ENCODE measurements around the gene PDCL3.

The PDCL3 gene

DNA sequence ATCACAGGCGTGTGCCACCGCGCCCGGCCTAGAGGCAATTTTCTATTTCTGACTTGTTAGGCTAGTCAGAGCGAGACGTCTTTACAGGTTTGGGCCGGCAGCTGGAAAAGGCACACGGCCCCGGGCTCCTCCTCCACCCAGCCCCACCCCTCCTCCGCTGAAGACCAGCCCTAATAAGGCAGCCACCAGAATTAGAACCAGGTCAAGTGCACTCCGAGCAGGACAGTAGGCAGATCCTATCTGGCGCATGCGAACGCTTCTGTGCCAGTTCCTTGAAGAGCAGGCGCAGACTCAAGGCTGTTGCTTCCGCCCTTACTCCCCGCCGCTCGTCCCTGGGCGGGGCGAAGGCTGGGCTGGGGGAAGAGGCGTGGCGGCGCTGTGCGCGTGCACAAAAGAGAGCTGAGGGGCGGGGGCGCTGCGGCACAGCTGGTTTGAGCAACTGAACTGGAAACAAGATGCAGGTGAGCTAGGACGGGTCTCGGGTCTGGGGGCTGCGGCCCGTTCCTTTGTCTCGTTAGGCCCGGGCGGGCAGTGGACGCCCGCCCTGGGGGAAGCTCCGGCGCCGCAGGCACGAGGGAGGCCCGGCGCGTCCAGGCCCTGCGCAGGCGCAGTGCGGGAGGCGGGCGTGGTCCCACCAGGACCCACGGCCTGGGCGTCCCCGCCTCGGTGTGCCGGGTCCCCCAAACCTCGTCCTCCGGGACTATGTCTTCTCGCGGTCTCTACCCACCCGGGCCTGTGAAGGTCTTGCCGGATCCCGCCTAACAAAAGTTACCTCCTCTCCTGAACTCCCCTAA is at the start of gene PDCL3:
Gene PDCL3, plus strand, starts transcription at position 381 of the 794 bp plus-strand sequence. Its CDS starts 75 bp downstream, at position 456.
- Histone ChIP-seq H3K36me3 (ENCODE audit: low read depth) (peaks cover 10% of the 10 kb centered on the region), H3K9me3 (ENCODE audit: severe bottlenecking) (no peaks in the 10 kb centered on the region), H3K4me1 (ENCODE audit: insufficient read depth, poor library complexity, severe bottlenecking) (no peaks in the 10 kb centered on the region), H3K4me3 (ENCODE audit: severe bottlenecking) (peak within 1 kb of the TSS; percentile 58), H3K27me3 (ENCODE audit: insufficient read depth, poor library complexity, severe bottlenecking) (no peaks in the 10 kb centered on the region), H3K27ac (ENCODE audit: poor library complexity, severe bottlenecking) (peak within 1 kb of the TSS; percentile 65)
- peak; percentile 98 for DNase-seq (ENCODE audit: low spot score)
- peak; percentile 95 for ATAC-seq (ENCODE audit: low read depth)
- TF ChIP-seq, protein P1, sequence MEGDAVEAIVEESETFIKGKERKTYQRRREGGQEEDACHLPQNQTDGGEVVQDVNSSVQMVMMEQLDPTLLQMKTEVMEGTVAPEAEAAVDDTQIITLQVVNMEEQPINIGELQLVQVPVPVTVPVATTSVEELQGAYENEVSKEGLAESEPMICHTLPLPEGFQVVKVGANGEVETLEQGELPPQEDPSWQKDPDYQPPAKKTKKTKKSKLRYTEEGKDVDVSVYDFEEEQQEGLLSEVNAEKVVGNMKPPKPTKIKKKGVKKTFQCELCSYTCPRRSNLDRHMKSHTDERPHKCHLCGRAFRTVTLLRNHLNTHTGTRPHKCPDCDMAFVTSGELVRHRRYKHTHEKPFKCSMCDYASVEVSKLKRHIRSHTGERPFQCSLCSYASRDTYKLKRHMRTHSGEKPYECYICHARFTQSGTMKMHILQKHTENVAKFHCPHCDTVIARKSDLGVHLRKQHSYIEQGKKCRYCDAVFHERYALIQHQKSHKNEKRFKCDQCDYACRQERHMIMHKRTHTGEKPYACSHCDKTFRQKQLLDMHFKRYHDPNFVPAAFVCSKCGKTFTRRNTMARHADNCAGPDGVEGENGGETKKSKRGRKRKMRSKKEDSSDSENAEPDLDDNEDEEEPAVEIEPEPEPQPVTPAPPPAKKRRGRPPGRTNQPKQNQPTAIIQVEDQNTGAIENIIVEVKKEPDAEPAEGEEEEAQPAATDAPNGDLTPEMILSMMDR (IDR thresholded peaks at IDR 0.05; ENCODE audit: poor library complexity, severe bottlenecking), result peak; percentile 16

DNA sequence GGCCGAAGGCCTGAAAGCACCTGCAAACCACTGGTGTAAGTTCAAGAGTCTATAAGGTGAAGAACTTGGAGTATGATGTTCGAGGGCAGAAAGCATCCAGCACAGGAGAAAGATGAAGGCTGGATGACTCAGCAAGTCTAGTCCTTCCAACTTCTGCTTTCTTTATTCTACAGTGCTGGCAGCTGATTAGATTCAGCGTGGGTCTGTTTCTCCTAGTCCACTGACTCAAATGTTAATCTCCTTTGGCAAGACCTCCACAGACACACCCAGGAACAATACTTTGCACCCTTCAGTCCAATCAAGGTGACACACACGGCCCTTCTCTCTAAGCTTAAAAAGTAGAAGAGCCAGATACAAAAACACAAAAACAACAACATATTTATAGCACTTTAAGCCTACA is 49.1 kb upstream of the PDCL3 start:
- ATAC-seq (ENCODE audit: low read depth), result no peak
- H3K27ac ChIP-seq (ENCODE audit: poor library complexity, severe bottlenecking), result no peak overlapping the region
- H3K4me3 ChIP-seq (ENCODE audit: severe bottlenecking), result no peak overlapping the region
- H3K27me3 ChIP-seq (ENCODE audit: insufficient read depth, poor library complexity, severe bottlenecking), result no peaks in the 10 kb centered on the region
- no peaks in the 10 kb centered on the region for H3K9me3 ChIP-seq (ENCODE audit: severe bottlenecking)
- H3K4me1 ChIP-seq (ENCODE audit: insufficient read depth, poor library complexity, severe bottlenecking), result no peaks in the 10 kb centered on the region
- DNase-seq (ENCODE audit: low spot score), result no peak
- no peaks in the 10 kb centered on the region for H3K36me3 ChIP-seq (ENCODE audit: low read depth)
- TF ChIP-seq, protein P1 (IDR thresholded peaks at IDR 0.05; ENCODE audit: poor library complexity, severe bottlenecking), result no peak

DNA sequence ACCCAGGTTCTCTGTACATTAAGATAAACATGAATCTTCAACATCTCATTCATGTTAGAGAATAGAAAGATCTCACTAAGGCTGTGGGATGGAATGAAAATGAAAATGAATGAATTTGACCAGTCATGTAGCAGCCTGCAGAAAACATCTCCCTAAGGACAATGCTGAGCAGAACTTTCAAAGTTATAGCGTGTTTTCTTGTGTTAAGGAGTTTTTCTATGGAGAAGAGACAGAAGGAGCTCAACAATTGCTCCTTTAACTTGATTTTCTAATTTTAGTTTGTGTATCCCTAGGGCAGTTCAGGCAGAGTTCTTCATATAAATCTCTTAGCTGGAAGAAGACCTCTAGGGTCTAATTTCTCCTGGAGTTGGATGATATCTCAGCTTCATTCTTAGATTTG is 45.2 kb upstream of the PDCL3 start:
- no peak overlapping the region for H3K27ac ChIP-seq (ENCODE audit: poor library complexity, severe bottlenecking)
- H3K4me3 ChIP-seq (ENCODE audit: severe bottlenecking), result no peak overlapping the region
- H3K36me3 ChIP-seq (ENCODE audit: low read depth), result no peaks in the 10 kb centered on the region
- no peaks in the 10 kb centered on the region for H3K27me3 ChIP-seq (ENCODE audit: insufficient read depth, poor library complexity, severe bottlenecking)
- ATAC-seq (ENCODE audit: low read depth), result no peak
- TF ChIP-seq, protein P1 (IDR thresholded peaks at IDR 0.05; ENCODE audit: poor library complexity, severe bottlenecking), result no peak
- no peak for DNase-seq (ENCODE audit: low spot score)
- H3K9me3 ChIP-seq (ENCODE audit: severe bottlenecking), result no peaks in the 10 kb centered on the region
- H3K4me1 ChIP-seq (ENCODE audit: insufficient read depth, poor library complexity, severe bottlenecking), result no peaks in the 10 kb centered on the region

DNA sequence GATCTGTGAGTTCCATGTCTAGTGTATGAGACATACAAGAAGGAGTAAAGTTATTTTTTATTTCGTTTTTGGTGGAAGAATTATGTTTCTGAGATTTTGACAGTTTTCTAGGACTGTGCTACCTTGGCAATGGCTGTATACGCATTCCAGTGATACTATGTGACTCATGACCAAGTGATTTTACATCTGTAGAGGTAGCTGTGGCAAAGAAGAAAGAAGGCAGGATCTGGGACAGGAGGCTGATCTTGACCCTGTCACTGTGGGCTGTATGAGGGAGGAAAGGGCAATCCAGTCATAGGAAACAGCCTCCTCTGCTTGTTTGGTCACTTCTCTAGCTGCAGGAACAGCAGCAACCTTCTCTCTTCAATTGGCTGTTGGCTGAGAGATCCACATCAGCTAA is 44.0 kb upstream of the PDCL3 start:
- Histone ChIP-seq H3K36me3 (ENCODE audit: low read depth) (no peaks in the 10 kb centered on the region), H3K27me3 (ENCODE audit: insufficient read depth, poor library complexity, severe bottlenecking) (no peaks in the 10 kb centered on the region), H3K27ac (ENCODE audit: poor library complexity, severe bottlenecking) (no peak overlapping the region), H3K9me3 (ENCODE audit: severe bottlenecking) (no peaks in the 10 kb centered on the region), H3K4me1 (ENCODE audit: insufficient read depth, poor library complexity, severe bottlenecking) (no peaks in the 10 kb centered on the region), H3K4me3 (ENCODE audit: severe bottlenecking) (no peak overlapping the region)
- DNase-seq (ENCODE audit: low spot score) (no peak), ATAC-seq (ENCODE audit: low read depth) (peak; percentile 41; the same call in 1 of the 3 replicates)
- TF ChIP-seq, protein P1 (IDR thresholded peaks at IDR 0.05; ENCODE audit: poor library complexity, severe bottlenecking), result no peak

DNA sequence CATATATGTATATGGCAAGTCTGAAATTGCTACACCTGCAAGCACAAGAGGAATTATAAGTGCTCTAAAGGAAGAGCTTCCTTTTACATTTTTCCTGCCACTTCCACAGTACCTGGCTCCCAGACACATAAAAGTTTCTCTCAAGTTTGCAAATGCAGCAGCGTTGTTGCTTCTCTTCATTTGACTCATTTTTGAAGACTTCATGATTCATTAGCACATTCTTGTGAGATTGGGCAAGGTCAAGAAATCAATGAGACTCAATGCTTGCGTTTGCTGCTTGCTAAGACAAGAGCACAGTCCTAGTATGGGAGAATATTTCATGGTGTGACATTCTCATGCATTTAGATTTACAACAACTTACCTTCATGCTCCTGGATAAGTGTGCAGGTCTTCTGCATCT is 42.6 kb upstream of the PDCL3 start:
- H3K36me3 ChIP-seq (ENCODE audit: low read depth), result no peaks in the 10 kb centered on the region
- TF ChIP-seq, protein P1 (IDR thresholded peaks at IDR 0.05; ENCODE audit: poor library complexity, severe bottlenecking), result no peak
- H3K27ac ChIP-seq (ENCODE audit: poor library complexity, severe bottlenecking), result no peak overlapping the region
- no peak overlapping the region for H3K4me3 ChIP-seq (ENCODE audit: severe bottlenecking)
- DNase-seq (ENCODE audit: low spot score) (no peak), ATAC-seq (ENCODE audit: low read depth) (peak; percentile 60)
- H3K4me1 ChIP-seq (ENCODE audit: insufficient read depth, poor library complexity, severe bottlenecking), result no peaks in the 10 kb centered on the region
- no peaks in the 10 kb centered on the region for H3K27me3 ChIP-seq (ENCODE audit: insufficient read depth, poor library complexity, severe bottlenecking)
- no peaks in the 10 kb centered on the region for H3K9me3 ChIP-seq (ENCODE audit: severe bottlenecking)

All from RWPE2 (cell line).